GM23338 (cell line): ENCODE measurements around the gene PKLR.

ENCODE experiments used
- EZH2 ChIP-seq: fragments of 200-600 bp; sonication (generic); IDR thresholded peaks from one replicate; pipeline ENCODE4 v1.8.0; 2017; ENCODE audit warnings: antibody characterized with exemption, mild to moderate bottlenecking, low read depth; ENCODE audit not compliant: unreplicated experiment
- EZH2phosphoT487 ChIP-seq: fragments of 200-600 bp; sonication (generic); IDR thresholded peaks from one replicate; pipeline ENCODE4 v1.8.1; 2018; ENCODE audit warnings: antibody characterized with exemption; ENCODE audit not compliant: unreplicated experiment
- JUNB ChIP-seq: IDR thresholded peaks from one replicate; pipeline ENCODE4 v1.6.1; 2016; ENCODE audit warnings: antibody characterized with exemption; ENCODE audit not compliant: unreplicated experiment
- POLR2AphosphoS5 ChIP-seq: IDR thresholded peaks from 2 replicates; pipeline ENCODE4 v1.6.1; 2016; ENCODE audit warnings: antibody characterized with exemption, low read depth
- ZNF331 ChIP-seq: fragments of 250-450 bp; sonication (Bioruptor Pico); IDR thresholded peaks from 2 replicates; pipeline ENCODE4 v1.5.0; 2020; ENCODE audit warnings: low read depth, mild to moderate bottlenecking, moderate library complexity
- TF ChIP-seq, protein P1 (sequence below), 2 experiments: fragments of 200-600 bp in 1 of 2; sonication (generic) in 1 of 2; conservative IDR thresholded peaks; 2 replicates each; pipeline versions ENCODE4 v1.5.1 to v1.6.1; 2016 to 2017; ENCODE audit warnings: antibody characterized with exemption in 2 of 2, low read depth in 2 of 2, mild to moderate bottlenecking in 2 of 2, moderate library complexity in 1 of 2

DNA sequence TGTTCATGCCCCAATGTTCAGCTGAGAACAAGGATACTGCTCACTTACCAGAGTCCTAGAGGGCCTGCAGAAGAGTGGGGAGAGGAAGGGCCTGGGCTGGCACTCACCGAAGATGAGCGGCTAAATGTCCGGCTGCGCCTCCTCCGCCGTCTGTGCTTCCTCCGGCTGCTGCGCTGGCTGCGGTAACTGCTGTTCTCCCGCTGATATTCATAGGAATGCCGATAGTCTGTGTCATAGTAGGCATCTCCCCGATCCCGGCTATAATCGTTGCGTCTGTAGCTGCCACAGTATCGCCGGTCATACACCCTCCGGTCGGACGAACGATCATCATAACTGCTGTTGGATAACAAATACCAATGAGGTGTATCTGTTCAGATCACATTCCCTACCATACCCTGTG, 31.9 kb downstream of the PKLR start:
- TF ChIP-seq JUNB = no peak
- TF ChIP-seq, protein P1, sequence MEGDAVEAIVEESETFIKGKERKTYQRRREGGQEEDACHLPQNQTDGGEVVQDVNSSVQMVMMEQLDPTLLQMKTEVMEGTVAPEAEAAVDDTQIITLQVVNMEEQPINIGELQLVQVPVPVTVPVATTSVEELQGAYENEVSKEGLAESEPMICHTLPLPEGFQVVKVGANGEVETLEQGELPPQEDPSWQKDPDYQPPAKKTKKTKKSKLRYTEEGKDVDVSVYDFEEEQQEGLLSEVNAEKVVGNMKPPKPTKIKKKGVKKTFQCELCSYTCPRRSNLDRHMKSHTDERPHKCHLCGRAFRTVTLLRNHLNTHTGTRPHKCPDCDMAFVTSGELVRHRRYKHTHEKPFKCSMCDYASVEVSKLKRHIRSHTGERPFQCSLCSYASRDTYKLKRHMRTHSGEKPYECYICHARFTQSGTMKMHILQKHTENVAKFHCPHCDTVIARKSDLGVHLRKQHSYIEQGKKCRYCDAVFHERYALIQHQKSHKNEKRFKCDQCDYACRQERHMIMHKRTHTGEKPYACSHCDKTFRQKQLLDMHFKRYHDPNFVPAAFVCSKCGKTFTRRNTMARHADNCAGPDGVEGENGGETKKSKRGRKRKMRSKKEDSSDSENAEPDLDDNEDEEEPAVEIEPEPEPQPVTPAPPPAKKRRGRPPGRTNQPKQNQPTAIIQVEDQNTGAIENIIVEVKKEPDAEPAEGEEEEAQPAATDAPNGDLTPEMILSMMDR (conservative IDR thresholded peaks at IDR 0.05; ENCODE audit: low read depth in 2 of 2) = no peak
- TF ChIP-seq EZH2phosphoT487 = no peak
- no peak for TF ChIP-seq ZNF331 (CRISPR knock-in tag)
- TF ChIP-seq EZH2 = no peak
- no peak for TF ChIP-seq POLR2AphosphoS5
